Upper lobe of left lung (tissue), 6 donors: ENCODE data around the gene SLF1. TPM values are rescaled to one million over a fixed set of nuclear protein-coding genes. Genes with fewer than 3 reads are reported as not detected.
A peak's percentile ranks its signal among the peaks of the same experiment; 100 is the strongest.

ENCODE experiments used
- ATAC-seq, 2 donors: fragments of 200-7000 bp; cut with Tn5 transposase; one replicate each; pipeline ENCODE4 v1.9.1; 2022; ENCODE audit warnings: mild to moderate bottlenecking in 2 of 2, moderate library complexity in 2 of 2; ENCODE audit not compliant: low FRiP score in 2 of 2
- DNase-seq, 2 donors: peaks; one replicate each; pipeline ENCODE4 v3.0.0-alpha.2; 2019 to 2020
- H3K27ac ChIP-seq, 4 donors: fragments of 200-600 bp; sonication (generic); one replicate each; pipeline ENCODE4 v1.5.1; 2016 to 2019
- H3K27me3 ChIP-seq, 4 donors: fragments of 200-600 bp; sonication (generic); one replicate each; pipeline ENCODE4 v1.5.1; 2017 to 2019
- H3K36me3 ChIP-seq, 4 donors: fragments of 200-600 bp; sonication (generic); one replicate each; pipeline ENCODE4 v1.5.1; 2016 to 2019
- H3K4me1 ChIP-seq, 4 donors: fragments of 200-600 bp; sonication (generic); one replicate each; pipeline ENCODE4 v1.5.1; 2018 to 2019
- H3K4me3 ChIP-seq, 4 donors: fragments of 200-600 bp; sonication (generic); one replicate each; pipeline ENCODE4 v1.5.1; 2017 to 2019; ENCODE audit warnings: mild to moderate bottlenecking in 2 of 4, moderate library complexity in 1 of 4
- H3K9me3 ChIP-seq, 4 donors: fragments of 200-600 bp; sonication (generic); one replicate each; pipeline ENCODE4 v1.5.1; 2018 to 2019
- EP300 ChIP-seq, 4 donors: sonication (generic); formaldehyde crosslinking; IDR thresholded peaks; one replicate each; pipeline ENCODE4 v1.5.1; 2017; ENCODE audit warnings: antibody characterized with exemption in 4 of 4, control low read depth in 2 of 4
- POLR2A ChIP-seq, 4 donors: fragments of 450-650 bp; IDR thresholded peaks; one replicate each; pipeline ENCODE4 v1.5.1; 2016 to 2017; ENCODE audit warnings: antibody characterized with exemption in 4 of 4, mild to moderate bottlenecking in 2 of 4
- POLR2AphosphoS5 ChIP-seq, 2 donors: sonication (generic); formaldehyde crosslinking; IDR thresholded peaks; one replicate each; pipeline ENCODE4 v1.5.1; 2017; ENCODE audit warnings: antibody characterized with exemption in 2 of 2
- WGBS, 2 donors: methylation state at CpG; one replicate each; pipeline ENCODE4 v1.1.5; 2017 to 2018; 5-methylcytosine and 5-hydroxymethylcytosine counted together
- total RNA-seq, 6 donors: library from RNA; depleted of rRNA in 4 of 6; stranded (reverse); fragments of >200 nt in 4 of 6; gene quantifications; one replicate each; pipeline versions ENCODE4 v1.1.0 to v1.2.1, GENCODE V29; 2016 to 2021
- TF ChIP-seq, protein P1 (sequence below), 6 experiments: fragments of 450-650 bp in 4 of 6; fragments of 200-600 bp in 2 of 6; sonication (generic) in 2 of 6; IDR thresholded peaks; one replicate each; pipeline ENCODE4 v1.5.1; 2016 to 2019; ENCODE audit warnings: antibody characterized with exemption in 6 of 6
- donor health status: DM: no; HTN: no; CAD: no; lungs with moderate emphysema.
- donor health status: DM: no; HTN: yes; CAD: no; lungs with severe emphysema.

The SLF1 gene
- total RNA-seq, 6 donors from 2014 or later = 4.3 to 19.9 (median 8.2) TPM

DNA sequence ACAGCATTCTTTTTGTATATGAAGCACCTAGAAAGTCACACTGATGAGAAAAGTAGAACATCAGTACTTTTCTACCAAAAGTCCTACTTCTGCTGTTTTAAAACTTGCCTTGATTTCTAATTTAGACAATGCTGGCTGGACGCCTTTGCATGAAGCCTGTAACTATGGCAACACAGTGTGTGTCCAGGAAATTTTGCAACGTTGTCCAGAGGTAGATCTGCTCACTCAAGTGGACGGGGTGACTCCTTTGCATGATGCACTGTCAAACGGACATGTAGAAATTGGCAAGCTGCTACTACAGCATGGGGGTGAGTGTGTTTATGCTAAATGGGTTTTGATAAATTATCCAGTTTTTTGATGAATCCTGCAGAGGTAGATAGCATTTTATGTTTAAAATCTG, 73.5 kb downstream of the SLF1 start:
- Histone ChIP-seq H3K9me3 (no peaks in the 10 kb centered on the region), H3K27ac (no peak overlapping the region), H3K4me1 (peaks cover 0 to 5% (median 2%) of the 10 kb centered on the region in 4 donors), H3K4me3 (no peak overlapping the region), H3K27me3 (no peaks in the 10 kb centered on the region), H3K36me3 (peaks cover 0 to 18% (median 6%) of the 10 kb centered on the region in 4 donors)
- TF ChIP-seq POLR2AphosphoS5 (IDR thresholded peaks at IDR 0.05) (no peak), POLR2A (IDR thresholded peaks at IDR 0.05) (no peak), EP300 (IDR thresholded peaks at IDR 0.05) (no peak)
- TF ChIP-seq, protein P1, sequence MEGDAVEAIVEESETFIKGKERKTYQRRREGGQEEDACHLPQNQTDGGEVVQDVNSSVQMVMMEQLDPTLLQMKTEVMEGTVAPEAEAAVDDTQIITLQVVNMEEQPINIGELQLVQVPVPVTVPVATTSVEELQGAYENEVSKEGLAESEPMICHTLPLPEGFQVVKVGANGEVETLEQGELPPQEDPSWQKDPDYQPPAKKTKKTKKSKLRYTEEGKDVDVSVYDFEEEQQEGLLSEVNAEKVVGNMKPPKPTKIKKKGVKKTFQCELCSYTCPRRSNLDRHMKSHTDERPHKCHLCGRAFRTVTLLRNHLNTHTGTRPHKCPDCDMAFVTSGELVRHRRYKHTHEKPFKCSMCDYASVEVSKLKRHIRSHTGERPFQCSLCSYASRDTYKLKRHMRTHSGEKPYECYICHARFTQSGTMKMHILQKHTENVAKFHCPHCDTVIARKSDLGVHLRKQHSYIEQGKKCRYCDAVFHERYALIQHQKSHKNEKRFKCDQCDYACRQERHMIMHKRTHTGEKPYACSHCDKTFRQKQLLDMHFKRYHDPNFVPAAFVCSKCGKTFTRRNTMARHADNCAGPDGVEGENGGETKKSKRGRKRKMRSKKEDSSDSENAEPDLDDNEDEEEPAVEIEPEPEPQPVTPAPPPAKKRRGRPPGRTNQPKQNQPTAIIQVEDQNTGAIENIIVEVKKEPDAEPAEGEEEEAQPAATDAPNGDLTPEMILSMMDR (IDR thresholded peaks at IDR 0.05) = no peak
- ATAC-seq (peak in 1 of 2 donors; percentile 46), DNase-seq (no peak)
- 47 to 54% methylated on average over 4 of the region's 4 CpGs for WGBS, 2 donors

DNA sequence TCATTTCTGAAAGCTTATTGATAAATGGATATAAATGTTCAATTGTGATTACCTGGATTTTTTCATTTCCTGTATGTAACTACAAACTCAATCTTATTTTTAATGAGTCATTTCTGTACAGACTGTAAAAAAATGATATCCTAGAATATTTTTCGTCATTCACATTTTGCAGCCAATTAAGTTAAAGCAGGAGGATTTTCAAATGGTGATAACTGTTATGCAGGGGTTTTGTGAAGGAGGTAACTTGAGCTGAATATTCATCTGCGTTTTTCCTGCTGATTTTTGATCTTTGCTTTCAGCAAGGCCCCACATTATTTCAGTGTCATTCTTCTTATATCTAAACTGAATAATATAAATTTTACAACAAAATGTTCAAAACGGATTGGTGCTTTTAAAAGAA, 74.1 kb downstream of the SLF1 start:
- no peak overlapping the region for H3K4me3 ChIP-seq
- H3K4me1 ChIP-seq = peaks cover 0 to 5% (median 2%) of the 10 kb centered on the region in 4 donors
- no peaks in the 10 kb centered on the region for H3K9me3 ChIP-seq
- 87 to 92% methylated on average over 3 of the region's 3 CpGs for WGBS, 2 donors
- H3K27me3 ChIP-seq = no peaks in the 10 kb centered on the region
- no peak for ATAC-seq
- TF ChIP-seq, protein P1 (IDR thresholded peaks at IDR 0.05) = no peak
- TF ChIP-seq POLR2A (IDR thresholded peaks at IDR 0.05) = no peak
- TF ChIP-seq POLR2AphosphoS5 (IDR thresholded peaks at IDR 0.05) = no peak
- TF ChIP-seq EP300 (IDR thresholded peaks at IDR 0.05) = no peak
- no peak overlapping the region for H3K27ac ChIP-seq
- no peak for DNase-seq
- H3K36me3 ChIP-seq = peaks cover 0 to 12% (median 4%) of the 10 kb centered on the region in 4 donors

DNA sequence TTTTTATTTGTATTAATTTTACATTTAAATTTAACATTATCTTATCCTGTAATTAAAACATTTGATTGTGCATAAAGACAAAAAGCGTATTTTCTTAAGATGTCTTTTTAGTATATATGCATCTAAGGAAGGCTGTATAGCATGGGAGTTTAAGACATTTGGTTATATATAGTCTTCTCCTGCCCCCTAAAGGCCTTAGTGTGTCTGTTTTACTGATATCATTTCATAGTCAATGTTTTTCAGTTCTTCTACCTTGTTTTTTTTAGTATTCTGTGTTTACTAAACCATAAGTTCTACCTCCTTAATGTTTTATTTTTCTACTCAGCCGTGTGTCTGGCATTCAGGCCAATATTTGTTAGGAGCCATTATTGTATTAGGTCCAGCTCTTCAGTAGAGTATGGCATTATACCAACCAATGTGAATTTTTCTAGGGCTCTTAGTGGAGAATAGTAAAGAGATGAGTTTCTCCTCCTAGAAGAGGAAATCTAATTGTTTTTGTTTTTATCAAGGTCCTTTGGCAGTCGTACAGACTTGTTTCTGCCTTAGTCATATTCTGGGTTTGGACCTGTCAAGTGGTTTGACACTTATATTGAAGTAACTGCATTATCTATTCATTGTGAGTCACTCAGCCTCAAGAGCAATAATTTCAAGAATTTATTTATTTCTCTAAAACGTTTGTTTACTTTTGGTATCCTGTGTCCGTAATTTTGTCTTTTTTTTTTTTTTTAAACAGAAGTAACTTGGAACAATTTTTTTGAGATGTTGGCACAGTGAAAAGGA, 74.8 kb downstream of the SLF1 start:
- ATAC-seq = peak in 1 of 2 donors; percentile 57
- H3K9me3 ChIP-seq = no peaks in the 10 kb centered on the region
- H3K4me3 ChIP-seq = no peak overlapping the region
- peaks cover 0 to 5% (median 2%) of the 10 kb centered on the region in 4 donors for H3K4me1 ChIP-seq
- no peak overlapping the region for H3K27ac ChIP-seq
- H3K36me3 ChIP-seq = peaks cover 0 to 12% (median 4%) of the 10 kb centered on the region in 4 donors
- WGBS, 2 donors = 41 to 46% methylated on average over 5 of the region's 5 CpGs
- DNase-seq = no peak
- H3K27me3 ChIP-seq = no peaks in the 10 kb centered on the region
- no peak for TF ChIP-seq POLR2A (IDR thresholded peaks at IDR 0.05)
- TF ChIP-seq, protein P1 (IDR thresholded peaks at IDR 0.05) = peak in 3 of 6 experiments; percentile 10 to 32 (median 18)
- no peak for TF ChIP-seq EP300 (IDR thresholded peaks at IDR 0.05)

DNA sequence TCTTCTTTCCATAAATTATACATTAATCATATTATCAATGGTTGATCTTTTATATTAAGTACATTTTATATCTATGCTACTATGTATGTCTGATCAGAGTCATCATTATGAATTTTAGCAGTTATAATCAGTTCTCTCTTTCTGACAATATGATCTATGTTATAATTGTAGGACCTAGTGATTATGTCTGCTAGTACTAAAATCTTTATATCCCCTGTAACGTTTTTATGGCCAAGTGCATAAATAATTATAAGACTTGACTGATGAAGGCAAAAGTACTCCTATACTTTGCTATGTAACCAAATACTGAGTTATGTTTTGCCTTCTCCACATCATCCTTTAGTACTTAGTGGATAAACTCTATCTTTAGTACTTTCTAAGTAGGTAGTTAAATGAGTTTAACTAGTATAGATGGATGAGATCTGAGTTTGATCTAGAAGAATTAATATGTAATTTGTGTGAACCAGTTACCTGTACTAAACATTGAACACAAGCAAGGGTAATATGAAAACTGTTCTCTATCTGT, 75.4 kb downstream of the SLF1 start:
- DNase-seq (no peak), ATAC-seq (no peak)
- no peak for TF ChIP-seq POLR2AphosphoS5 (IDR thresholded peaks at IDR 0.05)
- no peak for TF ChIP-seq EP300 (IDR thresholded peaks at IDR 0.05)
- no peaks in the 10 kb centered on the region for H3K9me3 ChIP-seq
- no peaks in the 10 kb centered on the region for H3K27me3 ChIP-seq
- H3K4me1 ChIP-seq = peaks cover 0 to 5% (median 2%) of the 10 kb centered on the region in 4 donors
- H3K27ac ChIP-seq = no peak overlapping the region
- peaks cover 0 to 8% (median 4%) of the 10 kb centered on the region in 4 donors for H3K36me3 ChIP-seq
- 55 to 64% methylated on average over 1 of the region's 1 CpG for WGBS, 2 donors
- no peak overlapping the region for H3K4me3 ChIP-seq

DNA sequence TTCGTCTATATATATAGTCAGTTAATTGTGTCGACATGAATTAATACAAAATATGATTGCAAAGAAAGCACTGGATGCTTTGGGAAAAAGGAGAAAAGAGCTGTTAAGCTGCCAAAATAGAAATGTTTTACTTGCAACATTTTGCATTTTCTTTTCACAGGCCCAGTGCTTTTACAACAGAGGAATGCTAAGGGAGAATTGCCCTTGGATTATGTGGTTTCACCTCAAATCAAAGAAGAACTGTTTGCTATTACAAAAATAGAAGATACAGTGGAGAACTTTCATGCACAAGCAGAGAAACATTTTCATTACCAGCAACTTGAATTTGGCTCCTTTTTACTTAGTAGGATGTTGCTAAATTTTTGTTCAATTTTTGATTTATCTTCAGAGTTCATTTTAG, 76.2 kb downstream of the SLF1 start:
- TF ChIP-seq POLR2AphosphoS5 (IDR thresholded peaks at IDR 0.05) (no peak), EP300 (IDR thresholded peaks at IDR 0.05) (no peak), POLR2A (IDR thresholded peaks at IDR 0.05) (no peak)
- TF ChIP-seq, protein P1 (IDR thresholded peaks at IDR 0.05) = no peak
- Histone ChIP-seq H3K27ac (no peak overlapping the region), H3K36me3 (peaks cover 0 to 4% (median under 1%) of the 10 kb centered on the region in 4 donors), H3K27me3 (no peaks in the 10 kb centered on the region), H3K9me3 (no peaks in the 10 kb centered on the region), H3K4me3 (no peak overlapping the region), H3K4me1 (peaks cover 0 to 5% (median 2%) of the 10 kb centered on the region in 4 donors)
- WGBS, 2 donors = 97 to 98% methylated on average over 2 of the region's 2 CpGs
- DNase-seq = no peak
- no peak for ATAC-seq
